ENCODE results near the gene PDCD11. TPM values are rescaled to one million over a fixed set of nuclear protein-coding genes. Genes with fewer than 3 reads are reported as not detected.

Gene PDCD11
- total and polyA plus RNA-seq, 5 donors: 7.6 to 15.7 (median 11.9) TPM

DNA sequence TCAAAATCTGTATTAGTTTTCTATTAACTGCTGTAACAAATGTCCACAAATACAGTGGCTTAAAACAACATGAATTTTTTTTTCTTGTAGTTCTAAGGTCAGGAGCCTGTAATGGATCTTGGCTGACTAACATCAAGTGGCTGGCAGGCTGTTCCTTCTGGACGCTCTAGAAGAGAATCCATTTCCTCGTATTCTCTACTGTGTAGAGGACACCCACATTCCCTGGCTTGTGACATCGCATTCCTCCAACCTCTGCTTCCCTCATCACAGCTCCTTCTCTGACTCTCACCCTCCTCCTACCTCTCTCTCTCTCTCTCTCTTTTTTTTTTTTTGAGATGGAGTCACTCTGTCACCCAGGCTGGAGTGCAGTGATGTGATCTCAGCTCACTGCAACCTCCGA is 67.1 kb downstream of the PDCD11 start:
- no peaks in the 10 kb centered on the region for H3K4me1 ChIP-seq (ENCODE audit: control insufficient read depth, insufficient read depth, low read length)
- DNase-seq (no peak), ATAC-seq (no peak)
- H3K27ac ChIP-seq (ENCODE audit: low read length): no peak overlapping the region
- no peaks in the 10 kb centered on the region for H3K9me3 ChIP-seq (ENCODE audit: control insufficient read depth, low read length)
- 63% methylated on average over 4 of the region's 4 CpGs for WGBS
- H3K4me3 ChIP-seq (ENCODE audit: low read length): no peak overlapping the region
- intact Hi-C loops (cut with DNase I): no loop called here
- H3K27me3 ChIP-seq (ENCODE audit: control insufficient read depth, insufficient read depth): no peaks in the 10 kb centered on the region

DNA sequence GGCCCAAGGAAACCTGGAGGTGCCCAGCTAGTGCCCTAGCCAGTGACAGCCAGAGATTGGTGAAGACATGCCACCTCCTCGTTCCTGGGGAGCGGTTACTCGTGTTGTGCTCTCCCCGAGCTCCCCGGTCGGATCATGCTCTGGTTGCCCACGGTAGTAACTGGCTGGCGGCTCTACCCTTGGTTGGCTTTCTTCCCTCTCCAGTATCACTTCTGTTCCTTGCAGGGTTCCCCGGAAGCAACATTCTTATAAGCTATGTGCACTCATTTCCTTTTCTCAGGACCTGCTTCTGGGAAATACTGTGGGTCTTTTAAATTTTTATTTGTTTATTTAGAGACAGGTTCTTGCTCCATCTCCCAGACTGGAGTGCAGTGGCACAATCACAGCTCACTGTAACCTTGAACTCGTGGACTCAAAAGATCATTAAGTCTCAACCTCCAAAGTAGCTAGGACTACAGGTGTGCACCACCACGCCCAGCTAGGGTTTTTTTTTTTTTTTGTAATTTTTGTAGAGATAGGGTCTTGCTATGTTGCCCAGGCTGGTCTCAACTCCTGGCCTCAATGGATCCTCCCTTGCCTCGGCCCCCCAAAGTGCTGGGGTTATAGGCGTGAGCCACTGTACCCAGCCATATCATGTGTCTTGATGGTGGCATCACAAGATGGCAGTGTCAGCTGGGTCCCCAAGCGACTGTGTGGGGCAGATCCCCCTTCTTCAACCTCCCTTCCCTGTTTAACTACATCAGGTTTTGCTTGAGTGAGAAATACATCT is 69.2 kb downstream of the PDCD11 start:
- Histone ChIP-seq H3K27me3 (ENCODE audit: control insufficient read depth, insufficient read depth) (no peaks in the 10 kb centered on the region), H3K4me1 (ENCODE audit: control insufficient read depth, insufficient read depth, low read length) (no peaks in the 10 kb centered on the region), H3K4me3 (ENCODE audit: low read length) (no peak overlapping the region), H3K27ac (ENCODE audit: low read length) (no peak overlapping the region), H3K9me3 (ENCODE audit: control insufficient read depth, low read length) (no peaks in the 10 kb centered on the region)
- intact Hi-C loops (cut with DNase I): loop anchor here in 1 of 4 donors (2.0 kb wide), 1 partner anchor 23 kb away; no protein-coding TSS in a partner anchor
- ATAC-seq: no peak
- peak in 1 of 3 donors; percentile 46 for DNase-seq
- 88% methylated on average over 14 of the region's 14 CpGs for WGBS

DNA sequence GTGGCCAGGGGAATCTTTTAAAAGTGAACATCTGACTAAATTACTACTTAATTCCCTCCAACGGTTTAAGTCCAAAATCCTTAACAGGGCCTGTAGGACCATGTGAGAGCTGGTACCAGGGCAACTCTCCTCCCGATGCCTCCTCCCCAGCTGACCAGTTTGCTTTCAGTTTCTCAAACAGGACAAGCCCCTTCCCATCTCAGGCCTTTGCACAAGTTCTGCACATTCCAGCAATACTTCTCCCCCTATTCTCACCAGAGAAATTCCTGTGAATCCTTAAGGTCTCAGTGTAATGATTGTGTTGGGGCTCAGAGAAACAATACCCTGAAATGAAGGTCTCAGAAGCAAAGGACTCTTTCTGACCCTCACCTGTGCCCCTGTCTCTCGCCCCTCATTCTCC is 70.3 kb downstream of the PDCD11 start:
- intact Hi-C loops (cut with DNase I): no loop called here
- H3K4me3 ChIP-seq (ENCODE audit: low read length): no peak overlapping the region
- no peak for ATAC-seq
- no peaks in the 10 kb centered on the region for H3K27me3 ChIP-seq (ENCODE audit: control insufficient read depth, insufficient read depth)
- peak in 1 of 3 donors; percentile 1 for DNase-seq
- 86% methylated on average over 3 of the region's 3 CpGs for WGBS
- H3K9me3 ChIP-seq (ENCODE audit: control insufficient read depth, low read length): no peaks in the 10 kb centered on the region
- no peaks in the 10 kb centered on the region for H3K4me1 ChIP-seq (ENCODE audit: control insufficient read depth, insufficient read depth, low read length)
- no peak overlapping the region for H3K27ac ChIP-seq (ENCODE audit: low read length)

DNA sequence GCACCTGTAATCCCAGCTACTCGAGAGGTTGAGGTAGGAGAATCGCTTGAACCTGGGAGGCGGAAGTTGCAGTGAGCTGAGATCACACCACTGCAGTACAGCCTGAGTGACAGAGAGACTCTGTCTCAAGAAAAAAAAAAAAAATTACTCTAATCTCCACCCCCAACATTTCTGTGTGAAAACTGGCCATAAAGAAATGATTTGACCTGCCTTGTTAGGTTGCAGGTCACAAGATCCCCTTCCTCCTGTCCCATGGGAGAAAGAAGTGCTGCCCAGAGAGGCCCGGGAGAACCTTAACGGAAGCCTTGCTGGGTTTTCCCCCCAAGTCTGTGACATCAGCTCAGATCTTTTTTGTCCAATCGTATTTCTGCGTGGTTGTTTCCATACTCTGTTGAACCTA is 71.0 kb downstream of the PDCD11 start:
- DNase-seq (no peak), ATAC-seq (no peak)
- Histone ChIP-seq H3K9me3 (ENCODE audit: control insufficient read depth, low read length) (no peaks in the 10 kb centered on the region), H3K4me1 (ENCODE audit: control insufficient read depth, insufficient read depth, low read length) (no peaks in the 10 kb centered on the region), H3K4me3 (ENCODE audit: low read length) (no peak overlapping the region), H3K27me3 (ENCODE audit: control insufficient read depth, insufficient read depth) (no peaks in the 10 kb centered on the region), H3K27ac (ENCODE audit: low read length) (no peak overlapping the region)
- intact Hi-C loops (cut with DNase I): no loop called here
- WGBS: 82% methylated on average over 7 of the region's 7 CpGs

DNA sequence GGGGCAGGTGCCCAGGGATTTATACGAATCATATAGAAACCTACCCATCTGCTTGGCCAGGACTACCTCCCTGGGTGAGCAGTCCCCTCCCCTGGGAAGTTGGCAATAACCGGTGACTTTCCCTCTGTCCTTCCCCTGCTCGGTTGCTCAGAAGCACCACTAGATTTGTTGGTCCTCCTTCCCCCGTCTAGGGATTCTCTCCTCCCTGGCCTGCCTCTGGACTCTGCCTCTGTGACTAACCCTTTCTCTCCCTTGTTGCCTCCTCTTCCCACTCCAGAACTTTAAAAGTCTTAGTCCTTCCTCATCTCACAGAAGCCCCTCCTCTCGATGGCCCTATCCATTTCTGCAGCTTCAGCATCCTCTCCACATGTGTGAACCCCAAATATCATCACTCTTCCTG is 72.8 kb downstream of the PDCD11 start:
- H3K9me3 ChIP-seq (ENCODE audit: control insufficient read depth, low read length): no peaks in the 10 kb centered on the region
- H3K4me1 ChIP-seq (ENCODE audit: control insufficient read depth, insufficient read depth, low read length): no peaks in the 10 kb centered on the region
- intact Hi-C loops (cut with DNase I): no loop called here
- ATAC-seq (no peak), DNase-seq (no peak)
- WGBS: 58% methylated on average over 5 of the region's 5 CpGs
- no peaks in the 10 kb centered on the region for H3K27me3 ChIP-seq (ENCODE audit: control insufficient read depth, insufficient read depth)
- H3K4me3 ChIP-seq (ENCODE audit: low read length): no peak overlapping the region
- no peak overlapping the region for H3K27ac ChIP-seq (ENCODE audit: low read length)

DNA sequence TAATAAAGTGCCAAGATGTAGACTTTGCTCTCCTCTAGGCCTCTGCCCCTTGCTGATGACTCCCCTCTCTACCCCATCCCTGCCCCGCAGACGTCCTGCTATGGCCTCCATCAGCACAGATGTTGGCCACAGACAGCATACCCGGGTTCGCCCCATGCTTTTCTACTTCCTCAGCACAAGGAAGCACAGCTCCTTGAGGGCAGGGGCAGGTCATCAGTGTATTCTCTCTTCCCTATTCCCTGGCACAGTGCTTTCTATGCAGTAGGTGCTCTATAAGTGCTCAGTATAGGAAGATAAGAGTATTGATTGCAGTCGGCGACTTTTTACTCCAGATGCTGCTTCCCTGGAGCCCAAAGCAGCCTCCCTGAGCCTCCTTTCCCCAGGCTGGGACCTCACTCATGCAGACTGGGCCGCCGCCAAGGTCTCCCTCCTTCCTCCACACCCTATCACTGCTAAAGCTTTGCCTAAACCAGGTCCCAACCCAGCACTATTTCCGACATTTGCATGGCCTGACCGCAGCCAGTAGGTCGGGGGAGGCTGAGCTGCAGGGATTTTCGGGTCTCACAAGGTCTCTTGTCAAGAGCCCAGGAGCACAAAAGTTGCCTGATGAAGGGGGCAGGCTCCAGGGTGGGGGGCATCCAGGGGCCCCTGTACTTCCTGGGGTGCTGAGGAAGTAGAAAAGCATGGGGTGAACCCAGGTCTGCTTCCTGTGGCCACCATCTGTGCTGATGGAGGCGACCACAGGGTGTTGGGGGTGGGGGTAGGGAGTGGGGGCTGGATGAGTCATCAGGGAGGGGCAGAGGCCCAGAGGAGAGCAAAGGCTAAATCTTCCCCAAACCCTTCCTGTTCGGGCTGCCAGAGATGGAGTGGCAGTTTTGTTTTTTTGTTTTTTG is 74.6 kb downstream of the PDCD11 start:
- ATAC-seq (peak; percentile 76 to 89), DNase-seq (peak; percentile 75 to 88 (median 83))
- no peak overlapping the region for H3K27ac ChIP-seq (ENCODE audit: low read length)
- no peaks in the 10 kb centered on the region for H3K27me3 ChIP-seq (ENCODE audit: control insufficient read depth, insufficient read depth)
- no peak overlapping the region for H3K4me3 ChIP-seq (ENCODE audit: low read length)
- H3K4me1 ChIP-seq (ENCODE audit: control insufficient read depth, insufficient read depth, low read length): no peaks in the 10 kb centered on the region
- intact Hi-C loops (cut with DNase I): no loop called here
- no peaks in the 10 kb centered on the region for H3K9me3 ChIP-seq (ENCODE audit: control insufficient read depth, low read length)
- WGBS: 53% methylated on average over 14 of the region's 14 CpGs

DNA sequence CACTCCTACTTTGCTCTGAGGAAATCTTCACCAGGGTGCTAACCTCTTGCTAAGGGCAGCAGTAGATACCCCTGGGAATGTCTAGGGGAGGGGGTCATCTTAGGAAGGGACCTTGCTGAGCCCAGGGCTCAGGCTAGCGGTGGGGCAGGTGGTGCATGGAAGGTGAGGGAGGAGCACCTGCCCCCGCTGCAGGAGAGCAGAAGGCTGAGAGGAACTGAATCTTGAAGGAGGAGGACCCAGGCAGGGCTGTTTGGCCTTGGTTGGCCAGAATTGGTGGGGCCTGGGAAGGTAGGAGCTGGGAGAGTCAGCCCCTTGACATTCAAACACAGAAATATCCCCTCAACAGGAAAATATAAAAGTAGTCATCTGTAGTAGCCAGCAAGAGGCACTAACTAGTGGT is 75.6 kb downstream of the PDCD11 start:
- no peaks in the 10 kb centered on the region for H3K4me1 ChIP-seq (ENCODE audit: control insufficient read depth, insufficient read depth, low read length)
- H3K9me3 ChIP-seq (ENCODE audit: control insufficient read depth, low read length): no peaks in the 10 kb centered on the region
- H3K27ac ChIP-seq (ENCODE audit: low read length): no peak overlapping the region
- intact Hi-C loops (cut with DNase I): no loop called here
- no peak overlapping the region for H3K4me3 ChIP-seq (ENCODE audit: low read length)
- DNase-seq (peak in 1 of 3 donors; percentile 4), ATAC-seq (no peak)
- no peaks in the 10 kb centered on the region for H3K27me3 ChIP-seq (ENCODE audit: control insufficient read depth, insufficient read depth)
- WGBS: 97% methylated on average over 2 of the region's 2 CpGs

DNA sequence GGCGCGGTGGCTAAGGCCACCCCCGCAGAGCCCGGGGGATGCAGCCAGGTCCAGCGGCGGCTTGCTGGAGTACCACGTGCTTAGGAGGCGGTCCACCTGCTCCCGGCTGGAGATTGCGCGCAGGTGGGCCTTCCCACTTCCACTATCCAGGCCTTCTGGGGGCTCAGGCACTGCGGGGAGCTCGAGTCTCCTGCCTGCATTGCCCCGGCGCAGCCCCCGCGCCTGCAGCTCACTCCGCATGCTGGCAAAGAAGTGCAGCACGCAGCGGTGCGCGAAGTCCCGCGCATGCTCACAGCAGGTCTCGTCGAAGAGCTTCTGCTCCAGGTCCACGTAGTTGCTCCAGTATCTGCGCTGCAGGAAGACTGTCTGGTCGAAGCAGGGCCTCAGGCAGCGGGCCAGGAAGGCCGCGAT is 76.8 kb downstream of the PDCD11 start:
- no peak overlapping the region for H3K4me3 ChIP-seq (ENCODE audit: low read length)
- H3K4me1 ChIP-seq (ENCODE audit: control insufficient read depth, insufficient read depth, low read length): no peaks in the 10 kb centered on the region
- no peak for ATAC-seq
- H3K27ac ChIP-seq (ENCODE audit: low read length): no peak overlapping the region
- no peaks in the 10 kb centered on the region for H3K9me3 ChIP-seq (ENCODE audit: control insufficient read depth, low read length)
- no peaks in the 10 kb centered on the region for H3K27me3 ChIP-seq (ENCODE audit: control insufficient read depth, insufficient read depth)
- peak in 2 of 3 donors; percentile 64 to 69 for DNase-seq
- intact Hi-C loops (cut with DNase I): no loop called here
- 61% methylated on average over 32 of the region's 32 CpGs for WGBS

DNA sequence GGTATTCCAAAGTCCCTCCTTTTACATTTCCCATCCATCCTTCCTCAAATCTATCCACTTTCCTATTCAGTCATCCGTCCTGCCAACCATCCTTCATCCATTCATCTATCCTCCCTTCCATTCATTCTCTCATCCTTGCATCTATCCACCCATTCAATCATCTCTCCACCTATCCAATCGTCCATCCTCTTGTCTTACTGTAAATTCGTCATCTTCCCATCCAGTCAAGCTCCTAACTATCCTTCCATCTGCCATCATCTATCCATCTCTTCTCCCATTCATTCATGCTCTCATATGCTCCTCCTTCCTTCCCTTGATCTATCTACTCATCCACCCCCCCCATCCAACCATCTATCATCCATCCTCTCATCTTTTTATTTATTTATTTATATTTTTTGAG is 77.7 kb downstream of the PDCD11 start:
- intact Hi-C loops (cut with DNase I): no loop called here
- WGBS: 88% methylated on average over 3 of the region's 3 CpGs

DNA sequence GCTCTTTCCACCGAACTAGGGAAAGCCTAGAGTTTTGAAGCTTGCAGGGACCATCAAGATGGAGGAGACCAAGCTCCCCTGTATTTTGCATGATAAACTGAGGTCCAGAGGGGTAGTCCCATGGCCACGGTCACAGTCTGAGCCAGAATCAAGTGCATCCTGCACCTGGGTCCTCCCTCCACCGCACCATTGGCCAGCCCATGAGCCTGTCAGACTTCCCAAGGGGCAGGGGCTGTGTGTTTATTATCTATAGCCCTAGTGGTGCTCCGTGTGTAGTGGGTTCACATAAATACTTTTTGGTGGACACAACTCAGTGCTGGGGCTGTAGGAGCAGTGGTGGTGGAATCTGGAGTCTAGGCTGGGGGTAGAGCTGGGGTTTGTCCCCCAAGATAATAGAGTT is 79.0 kb downstream of the PDCD11 start:
- Histone ChIP-seq H3K27me3 (ENCODE audit: control insufficient read depth, insufficient read depth) (no peaks in the 10 kb centered on the region), H3K27ac (ENCODE audit: low read length) (no peak overlapping the region), H3K4me3 (ENCODE audit: low read length) (no peak overlapping the region), H3K9me3 (ENCODE audit: control insufficient read depth, low read length) (no peaks in the 10 kb centered on the region), H3K4me1 (ENCODE audit: control insufficient read depth, insufficient read depth, low read length) (no peaks in the 10 kb centered on the region)
- intact Hi-C loops (cut with DNase I): no loop called here
- DNase-seq: no peak
- 79% methylated on average over 4 of the region's 4 CpGs for WGBS
- no peak for ATAC-seq

More for the DNA sequence above, 77.7 kb downstream of the PDCD11 start:
- H3K9me3 ChIP-seq (ENCODE audit: control insufficient read depth, low read length): no peaks in the 10 kb centered on the region
- H3K27me3 ChIP-seq (ENCODE audit: control insufficient read depth, insufficient read depth): no peaks in the 10 kb centered on the region
- ATAC-seq (no peak), DNase-seq (no peak)
- H3K4me3 ChIP-seq (ENCODE audit: low read length): no peak overlapping the region
- H3K27ac ChIP-seq (ENCODE audit: low read length): no peak overlapping the region
- no peaks in the 10 kb centered on the region for H3K4me1 ChIP-seq (ENCODE audit: control insufficient read depth, insufficient read depth, low read length)

DNA sequence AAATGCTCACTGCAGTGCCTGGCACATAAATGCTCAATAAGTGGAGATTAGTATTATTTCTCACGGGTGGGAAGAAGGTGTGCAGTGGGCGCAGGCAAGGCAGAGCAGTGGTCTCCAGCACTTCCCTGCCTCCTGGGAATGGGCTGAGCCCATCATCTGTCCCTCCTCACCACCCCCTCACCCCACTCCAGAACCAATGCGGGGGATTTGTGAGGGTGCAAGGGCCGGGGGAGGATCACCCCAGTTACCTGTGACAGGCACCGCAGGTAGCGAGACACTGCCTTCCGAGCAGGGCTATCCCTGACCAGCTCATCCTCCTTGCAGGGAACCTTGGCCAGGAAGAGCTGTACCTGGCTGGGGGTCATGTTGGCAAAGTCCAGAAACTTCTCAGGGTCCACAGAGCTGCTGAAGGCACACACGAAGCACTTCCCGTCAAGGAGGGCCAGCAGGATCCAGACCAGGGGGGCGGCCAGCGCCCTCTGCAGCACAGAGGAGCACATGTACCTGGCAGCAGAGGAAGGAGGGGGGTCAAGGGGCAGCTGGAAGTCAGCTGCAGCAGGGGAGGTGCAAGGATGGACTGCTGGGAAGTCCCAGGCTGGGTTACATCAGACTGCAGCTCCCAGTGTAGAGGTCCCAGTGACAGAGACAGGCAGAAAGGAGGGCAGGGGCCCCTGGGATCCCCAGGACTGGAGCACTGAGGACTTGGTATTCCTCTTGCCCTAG is 79.8 kb downstream of the PDCD11 start:
- Histone ChIP-seq H3K27ac (ENCODE audit: low read length) (no peak overlapping the region), H3K27me3 (ENCODE audit: control insufficient read depth, insufficient read depth) (no peaks in the 10 kb centered on the region), H3K9me3 (ENCODE audit: control insufficient read depth, low read length) (no peaks in the 10 kb centered on the region), H3K4me3 (ENCODE audit: low read length) (no peak overlapping the region), H3K4me1 (ENCODE audit: control insufficient read depth, insufficient read depth, low read length) (no peaks in the 10 kb centered on the region)
- ATAC-seq (no peak), DNase-seq (no peak)
- WGBS: 67% methylated on average over 11 of the region's 11 CpGs
- intact Hi-C loops (cut with DNase I): no loop called here

Data from right cardiac atrium (tissue), 5 donors.